Nephron (organoid): ENCODE measurements around the gene EPHB2.

ENCODE experiments used
- H3K27ac Mint-ChIP-seq, 3 experiments: 2 replicates each; pipeline ENCODE4 v1.8.0; 2020; ENCODE audit warnings: mixed read lengths in 3 of 3, mild to moderate bottlenecking in 2 of 3, moderate library complexity in 1 of 3
- H3K27me3 Mint-ChIP-seq: 2 replicates; pipeline ENCODE4 v1.8.0; 2021; ENCODE audit warnings: low read depth, mild to moderate bottlenecking, moderate library complexity, mixed read lengths
- H3K36me3 Mint-ChIP-seq: 2 replicates; pipeline ENCODE4 v1.8.0; 2020; ENCODE audit warnings: low read depth, mixed read lengths
- H3K4me1 Mint-ChIP-seq: 2 replicates; pipeline ENCODE4 v1.8.0; 2020; ENCODE audit warnings: mixed read lengths
- H3K4me3 Mint-ChIP-seq, 3 experiments: 2 replicates each; pipeline ENCODE4 v1.8.0; 2020; ENCODE audit warnings: mild to moderate bottlenecking in 3 of 3, mixed read lengths in 3 of 3, moderate library complexity in 2 of 3
- H3K9me3 Mint-ChIP-seq: 2 replicates; pipeline ENCODE4 v1.8.0; 2020; ENCODE audit warnings: mixed read lengths
- CTCF ChIP-seq, 3 experiments: fragments of 200-600 bp; sonication (generic); IDR thresholded peaks; one replicate each; pipeline ENCODE4 v1.5.0; 2021; ENCODE audit warnings: antibody characterized with exemption in 3 of 3; ENCODE audit not compliant: unreplicated experiment in 3 of 3

EPHB2 gene

GRCh38 chr1:22910286-22910685 lies 199.6 kb downstream of the EPHB2 start:
- H3K36me3 Mint-ChIP-seq = peaks cover 28% of the 10 kb centered on the region
- H3K27ac Mint-ChIP-seq = no peak overlapping the region
- H3K27me3 Mint-ChIP-seq = peaks cover 8% of the 10 kb centered on the region
- peaks cover 21% of the 10 kb centered on the region for H3K4me1 Mint-ChIP-seq
- TF ChIP-seq CTCF (IDR thresholded peaks at IDR 0.05; ENCODE audit: unreplicated experiment in 3 of 3) = no peak
- H3K9me3 Mint-ChIP-seq = no peaks in the 10 kb centered on the region
- no peak overlapping the region for H3K4me3 Mint-ChIP-seq

GRCh38 chr1:22910986-22911651 lies 200.5 kb downstream of the EPHB2 start:
- TF ChIP-seq CTCF (IDR thresholded peaks at IDR 0.05; ENCODE audit: unreplicated experiment in 3 of 3) = no peak
- H3K4me3 Mint-ChIP-seq = no peak overlapping the region
- no peaks in the 10 kb centered on the region for H3K9me3 Mint-ChIP-seq
- H3K4me1 Mint-ChIP-seq = peaks cover 26% of the 10 kb centered on the region
- H3K27ac Mint-ChIP-seq = no peak overlapping the region
- H3K27me3 Mint-ChIP-seq = peaks cover 8% of the 10 kb centered on the region
- peaks cover 28% of the 10 kb centered on the region for H3K36me3 Mint-ChIP-seq

- H3K4me1 Mint-ChIP-seq = peaks cover 29% of the 10 kb centered on the region
- no peak overlapping the region for H3K27ac Mint-ChIP-seq
- TF ChIP-seq CTCF (IDR thresholded peaks at IDR 0.05; ENCODE audit: unreplicated experiment in 3 of 3) = no peak
- H3K27me3 Mint-ChIP-seq = peaks cover 8% of the 10 kb centered on the region
- no peak overlapping the region for H3K4me3 Mint-ChIP-seq
- no peaks in the 10 kb centered on the region for H3K9me3 Mint-ChIP-seq
- peaks cover 17% of the 10 kb centered on the region for H3K36me3 Mint-ChIP-seq
These were observed 201.7 kb downstream of the EPHB2 start for GRCh38 chr1:22912311-22912710.

- Mint-ChIP-seq H3K4me1 (peaks cover 29% of the 10 kb centered on the region), H3K9me3 (no peaks in the 10 kb centered on the region), H3K36me3 (peaks cover 8% of the 10 kb centered on the region), H3K27ac (peak overlapping the region; percentile 26 to 80 (median 76)), H3K27me3 (peaks cover 8% of the 10 kb centered on the region), H3K4me3 (no peak overlapping the region)
- TF ChIP-seq CTCF (IDR thresholded peaks at IDR 0.05; ENCODE audit: unreplicated experiment in 3 of 3) = no peak
These were observed 202.9 kb downstream of the EPHB2 start for GRCh38 chr1:22913421-22914141.

- no peaks in the 10 kb centered on the region for H3K9me3 Mint-ChIP-seq
- no peak for TF ChIP-seq CTCF (IDR thresholded peaks at IDR 0.05; ENCODE audit: unreplicated experiment in 3 of 3)
- H3K27ac Mint-ChIP-seq = peak overlapping the region in 1 of 3 experiments; percentile 76
- peaks cover 31% of the 10 kb centered on the region for H3K4me1 Mint-ChIP-seq
- peaks cover 6% of the 10 kb centered on the region for H3K36me3 Mint-ChIP-seq
- peaks cover 8% of the 10 kb centered on the region for H3K27me3 Mint-ChIP-seq
- no peak overlapping the region for H3K4me3 Mint-ChIP-seq
These were observed 203.5 kb downstream of the EPHB2 start for GRCh38 chr1:22914156-22914555.
